ENCODE data around the gene ECI1.

The ECI1 gene

GRCh38 chr16:2228161-2228824 is 23.1 kb downstream of the ECI1 start:
- DNase-seq (ENCODE audit: low read depth), result no peak
- H3K4me3 ChIP-seq (ENCODE audit: control insufficient read depth, low read depth, low read length), result no peak overlapping the region
- TF ChIP-seq, protein P1, sequence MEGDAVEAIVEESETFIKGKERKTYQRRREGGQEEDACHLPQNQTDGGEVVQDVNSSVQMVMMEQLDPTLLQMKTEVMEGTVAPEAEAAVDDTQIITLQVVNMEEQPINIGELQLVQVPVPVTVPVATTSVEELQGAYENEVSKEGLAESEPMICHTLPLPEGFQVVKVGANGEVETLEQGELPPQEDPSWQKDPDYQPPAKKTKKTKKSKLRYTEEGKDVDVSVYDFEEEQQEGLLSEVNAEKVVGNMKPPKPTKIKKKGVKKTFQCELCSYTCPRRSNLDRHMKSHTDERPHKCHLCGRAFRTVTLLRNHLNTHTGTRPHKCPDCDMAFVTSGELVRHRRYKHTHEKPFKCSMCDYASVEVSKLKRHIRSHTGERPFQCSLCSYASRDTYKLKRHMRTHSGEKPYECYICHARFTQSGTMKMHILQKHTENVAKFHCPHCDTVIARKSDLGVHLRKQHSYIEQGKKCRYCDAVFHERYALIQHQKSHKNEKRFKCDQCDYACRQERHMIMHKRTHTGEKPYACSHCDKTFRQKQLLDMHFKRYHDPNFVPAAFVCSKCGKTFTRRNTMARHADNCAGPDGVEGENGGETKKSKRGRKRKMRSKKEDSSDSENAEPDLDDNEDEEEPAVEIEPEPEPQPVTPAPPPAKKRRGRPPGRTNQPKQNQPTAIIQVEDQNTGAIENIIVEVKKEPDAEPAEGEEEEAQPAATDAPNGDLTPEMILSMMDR (IDR thresholded peaks at IDR 0.05; ENCODE audit: control insufficient read depth, insufficient read depth, low read depth, low read length, missing control alignments), result no peak

DNA sequence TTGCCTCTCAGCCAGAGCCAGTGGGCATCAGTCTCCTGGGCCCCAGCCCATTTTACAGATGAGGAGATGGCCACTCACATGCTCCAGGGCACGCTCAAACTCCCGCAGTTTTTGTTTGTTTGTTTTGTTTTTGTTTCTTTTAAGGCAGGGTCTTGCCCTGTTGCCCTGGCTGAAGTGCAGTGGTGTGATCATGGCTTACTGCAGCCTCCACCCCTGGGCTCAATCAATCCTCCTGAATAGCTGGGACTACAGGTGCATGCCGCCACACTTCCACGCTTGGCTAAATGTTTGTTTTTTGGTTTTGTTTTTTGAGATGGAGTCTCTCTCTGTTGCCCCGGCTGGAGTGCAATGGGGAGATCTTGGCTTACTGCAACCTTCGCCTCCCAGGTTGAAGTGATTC is 24.5 kb downstream of the ECI1 start:
- DNase-seq (ENCODE audit: low read depth), result no peak
- no peak overlapping the region for H3K4me3 ChIP-seq (ENCODE audit: control insufficient read depth, low read depth, low read length)
- TF ChIP-seq, protein P1 (IDR thresholded peaks at IDR 0.05; ENCODE audit: control insufficient read depth, insufficient read depth, low read depth, low read length, missing control alignments), result no peak

DNA sequence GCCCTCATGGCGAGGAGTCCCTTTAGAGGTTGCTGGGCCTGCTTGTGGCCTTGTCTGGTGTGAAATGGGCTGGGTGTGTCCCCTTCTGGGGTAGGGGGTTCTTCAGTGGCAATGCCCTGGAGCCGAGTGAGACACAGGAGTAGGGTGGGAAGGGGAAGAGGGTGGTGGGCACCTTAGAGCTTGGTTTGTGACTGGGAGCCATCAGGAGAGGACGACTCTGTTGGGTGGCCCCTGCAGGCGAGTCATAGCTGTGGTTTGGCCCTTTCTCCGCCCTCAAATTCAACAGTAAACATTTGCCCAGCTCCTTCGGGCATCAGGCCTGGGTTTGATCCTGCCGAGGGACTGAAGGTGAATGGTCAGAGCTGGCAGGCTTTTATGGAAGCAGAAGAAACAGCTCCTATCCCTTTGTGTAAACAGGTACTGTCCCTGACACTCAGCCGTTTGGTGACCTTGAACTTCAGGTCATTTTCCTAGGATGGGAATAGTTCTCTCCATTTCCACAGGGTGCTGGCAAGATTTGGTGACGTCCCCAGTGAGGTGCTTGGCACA is 25.1 kb downstream of the ECI1 start:
- H3K4me3 ChIP-seq (ENCODE audit: control insufficient read depth, low read depth, low read length), result no peak overlapping the region
- TF ChIP-seq, protein P1 (IDR thresholded peaks at IDR 0.05; ENCODE audit: control insufficient read depth, insufficient read depth, low read depth, low read length, missing control alignments), result no peak
- DNase-seq (ENCODE audit: low read depth), result no peak

DNA sequence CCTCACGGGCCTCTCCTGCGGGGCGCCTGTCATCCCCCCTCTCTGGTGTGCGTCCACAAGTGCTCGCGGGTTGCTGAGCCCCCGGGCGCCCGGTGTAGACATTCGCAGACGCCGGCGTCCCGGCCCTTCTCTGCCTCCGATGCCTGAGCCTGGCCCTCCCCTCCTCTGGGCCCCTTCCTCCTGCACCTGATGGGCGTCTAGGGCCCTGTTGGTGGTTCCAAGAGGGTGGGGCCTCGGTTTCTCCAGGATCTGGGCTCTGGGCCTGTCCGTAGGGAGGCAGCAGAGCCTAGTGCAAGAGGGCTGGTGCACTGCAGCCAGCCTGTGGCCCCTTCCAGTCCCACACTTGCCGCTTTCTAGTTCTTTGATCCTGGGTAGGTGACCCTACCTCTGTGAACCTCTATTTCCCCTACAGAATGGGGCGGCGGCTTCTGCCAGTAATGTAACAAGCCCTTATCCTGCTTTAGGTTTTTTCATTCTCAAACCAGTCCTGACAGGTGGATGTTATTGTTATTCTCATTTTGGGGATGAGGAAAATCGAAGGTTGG is 27.4 kb downstream of the ECI1 start:
- peak overlapping the region; percentile 83 for H3K4me3 ChIP-seq (ENCODE audit: control insufficient read depth, low read depth, low read length)
- peak; percentile 11 for DNase-seq (ENCODE audit: low read depth)
- TF ChIP-seq, protein P1 (IDR thresholded peaks at IDR 0.05; ENCODE audit: control insufficient read depth, insufficient read depth, low read depth, low read length, missing control alignments), result peak; percentile 31

DNA sequence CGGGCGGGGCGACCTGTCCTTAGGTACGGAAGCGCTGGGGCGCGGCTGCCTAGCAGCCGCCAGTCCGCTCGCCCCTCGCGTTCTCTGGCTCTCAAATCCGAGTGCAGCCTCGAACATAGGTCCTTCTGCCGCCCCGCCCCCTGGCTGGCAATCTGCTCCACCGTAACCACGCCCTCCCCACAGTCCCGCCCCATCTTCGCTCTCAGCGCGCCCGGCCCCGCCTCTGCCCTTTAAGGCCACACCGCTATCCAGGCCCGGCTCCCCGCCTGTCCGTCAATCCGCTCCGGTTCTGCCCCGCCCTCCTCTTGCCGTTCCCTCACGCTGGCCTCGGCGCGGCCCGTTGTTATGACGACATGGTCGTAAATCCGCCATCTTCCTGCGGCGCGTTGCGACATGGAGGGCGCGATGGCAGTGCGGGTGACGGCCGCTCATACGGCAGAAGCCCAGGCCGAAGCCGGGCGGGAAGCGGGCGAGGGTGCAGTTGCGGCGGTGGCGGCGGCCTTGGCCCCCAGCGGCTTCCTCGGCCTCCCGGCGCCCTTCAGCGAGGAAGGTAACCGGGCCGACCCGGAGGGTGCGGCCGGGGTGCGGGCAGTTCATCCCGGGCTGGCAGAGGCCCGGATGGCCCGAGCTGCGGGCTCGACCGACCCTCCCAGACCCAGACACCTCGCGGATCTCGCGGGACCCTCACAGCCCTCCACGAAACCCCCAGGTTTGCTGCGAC is 28.0 kb downstream of the ECI1 start, which contains the start of gene E4F1:
Gene E4F1, plus strand, starts transcription at position 371 of the 721 bp plus-strand sequence. Its CDS starts 23 bp downstream, at position 394.
- H3K4me3 ChIP-seq (ENCODE audit: control insufficient read depth, low read depth, low read length), result peak within 1 kb of the TSS; percentile 83
- peak; percentile 94 for DNase-seq (ENCODE audit: low read depth)
- TF ChIP-seq, protein P1 (IDR thresholded peaks at IDR 0.05; ENCODE audit: control insufficient read depth, insufficient read depth, low read depth, low read length, missing control alignments), result no peak

DNA sequence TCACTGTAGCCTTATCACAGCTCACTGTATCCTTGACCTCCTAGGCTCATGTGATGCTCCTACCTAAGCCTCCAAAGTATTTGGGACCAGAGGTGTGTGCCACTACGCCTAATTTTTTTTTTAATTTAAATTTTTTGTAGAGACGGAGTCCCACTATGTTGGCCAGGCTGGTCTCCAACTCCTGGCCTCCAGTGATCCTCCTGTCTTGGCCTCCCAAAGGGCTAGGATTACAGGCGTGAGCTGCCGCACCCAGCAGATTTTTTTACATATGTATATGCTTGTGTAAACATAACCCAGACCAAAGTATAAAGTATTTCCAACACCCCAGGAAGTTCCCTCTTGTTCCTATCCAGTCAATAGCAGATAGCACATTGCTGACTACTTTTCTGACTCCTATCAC is 35.1 kb downstream of the ECI1 start:
- no peak for DNase-seq (ENCODE audit: low read depth)
- TF ChIP-seq, protein P1 (IDR thresholded peaks at IDR 0.05; ENCODE audit: control insufficient read depth, insufficient read depth, low read depth, low read length, missing control alignments), result no peak
- no peak overlapping the region for H3K4me3 ChIP-seq (ENCODE audit: control insufficient read depth, low read depth, low read length)
